GM12878 (cell line): ENCODE measurements around the gene SLC22A12. TPM values are rescaled to one million over a fixed set of nuclear protein-coding genes. Genes with fewer than 3 reads are reported as not detected.

Experiments used
- ATAC-seq: fragments of 200-7000 bp; cut with Tn5 transposase; 3 replicates; pipeline ENCODE4 v1.9.1; 2020; ENCODE audit warnings: mild to moderate bottlenecking, moderate library complexity
- BruUV-seq: library from RNA; stranded (reverse); fragments of 400-500 nt; replicated peaks from 2 replicates; lab custom pipeline; 2021; lab: Mats Ljungman, UMichigan
- CTCF ChIA-PET: fragments of 300-600 bp; sonication (Branson Sonifier 250); formaldehyde crosslinking; extraction: SDS; loops from one replicate; lab custom pipeline; 2021; ENCODE audit warnings: inconsistent platforms; lab: Yijun Ruan, JAX
- POLR2A ChIA-PET: fragments of 350-600 bp; formaldehyde crosslinking; extraction: SDS; loops from one replicate; lab custom pipeline; 2021; ENCODE audit warnings: inconsistent platforms; lab: Charles Lee
- RAD21 ChIA-PET: fragments of 300-600 bp; sonication (Branson Sonifier 250); formaldehyde crosslinking; loops from one replicate; lab custom pipeline; 2023; ENCODE audit warnings: antibody characterized with exemption; ENCODE audit not compliant: unreplicated experiment; lab: Charles Lee
- SMC1A ChIA-PET: fragments of 300-600 bp; sonication (Branson Sonifier 250); formaldehyde crosslinking; loops from one replicate; lab custom pipeline; 2023; ENCODE audit not compliant: unreplicated experiment, uncharacterized antibody; lab: Charles Lee
- DNase-seq: peaks from one replicate; pipeline ENCODE4 v3.0.0-alpha.2; 2011; ENCODE audit warnings: low read depth, low spot score
- FAIRE-seq: peaks from 3 replicates; lab custom pipeline; 2011; peaks lifted over from hg19 to GRCh38; lab: Jason Lieb, UNC
- H2AFZ ChIP-seq: 2 replicates; pipeline ENCODE4 v1.6.0; 2011; ENCODE audit warnings: low read depth, low read length, control low read depth; ENCODE audit not compliant: control insufficient read depth
- H3K27ac ChIP-seq: 2 replicates; pipeline ENCODE4 v1.5.1; 2011; ENCODE audit warnings: control low read depth; ENCODE audit not compliant: control insufficient read depth, insufficient read depth
- H3K27me3 ChIP-seq, 2 experiments: replicated peaks in 1 of 2; 2 replicates each; pipeline versions ENCODE4 v1.6.0 to v1.6.1; 2011; ENCODE audit warnings: low read length in 1 of 2; ENCODE audit not compliant: control insufficient read depth in 2 of 2, insufficient read depth in 2 of 2
- H3K36me3 ChIP-seq, 2 experiments: 2 replicates each; pipeline ENCODE4 v1.5.1; 2011; ENCODE audit warnings: low read length in 1 of 2; ENCODE audit not compliant: control insufficient read depth in 2 of 2, insufficient read depth in 2 of 2
- H3K4me1 ChIP-seq: 2 replicates; pipeline ENCODE4 v1.6.1; 2011; ENCODE audit warnings: mild to moderate bottlenecking, low read length, moderate library complexity, mixed read lengths; ENCODE audit not compliant: control insufficient read depth, insufficient read depth
- H3K4me2 ChIP-seq: 2 replicates; pipeline ENCODE4 v1.6.0; 2011; ENCODE audit warnings: control low read depth; ENCODE audit not compliant: control insufficient read depth, insufficient read depth
- H3K4me3 ChIP-seq: fragments of 200-600 bp; sonication (generic); 2 replicates; pipeline ENCODE4 v1.5.1; 2016
- H3K79me2 ChIP-seq: 2 replicates; pipeline ENCODE4 v1.6.0; 2011; ENCODE audit warnings: low read length; ENCODE audit not compliant: control insufficient read depth, insufficient read depth
- H3K9ac ChIP-seq: 2 replicates; pipeline ENCODE4 v1.8.0; 2011; ENCODE audit warnings: low read length, control low read depth, mixed read lengths; ENCODE audit not compliant: control insufficient read depth, insufficient read depth
- H3K9me3 ChIP-seq: replicated peaks from 3 replicates; pipeline ENCODE4 v1.5.1; 2011; ENCODE audit warnings: mild to moderate bottlenecking, low read length; ENCODE audit not compliant: control insufficient read depth, insufficient read depth
- H4K20me1 ChIP-seq: 2 replicates; pipeline ENCODE4 v1.6.0; 2011; ENCODE audit not compliant: control insufficient read depth, insufficient read depth
- CHD1 ChIP-seq: IDR thresholded peaks from 2 replicates; pipeline ENCODE4 v1.6.1; 2012; ENCODE audit warnings: low read depth, low read length, improper control_type of control experiment
- ELK1 ChIP-seq: IDR thresholded peaks from 2 replicates; pipeline ENCODE4 v1.6.1; 2012; ENCODE audit warnings: low read depth, low read length, improper control_type of control experiment
- EZH2 ChIP-seq: IDR thresholded peaks from 2 replicates; pipeline ENCODE4 v1.6.1; 2012; ENCODE audit warnings: low read depth, mild to moderate bottlenecking, control low read depth, inconsistent platforms, low read length, borderline replicate concordance; ENCODE audit not compliant: control insufficient read depth
- FOXM1 ChIP-seq: IDR thresholded peaks from 2 replicates; pipeline ENCODE4 v1.6.1; 2012; ENCODE audit warnings: low read depth, mild to moderate bottlenecking, inconsistent platforms, low read length, moderate library complexity
- GATAD2B ChIP-seq: fragments of 450-650 bp; conservative IDR thresholded peaks from 2 replicates; pipeline ENCODE4 v1.6.1; 2017; ENCODE audit warnings: low read depth, mild to moderate bottlenecking, moderate library complexity
- HDGF ChIP-seq: fragments of 450-650 bp; IDR thresholded peaks from 2 replicates; pipeline ENCODE4 v1.6.1; 2016; ENCODE audit warnings: antibody characterized with exemption
- IRF4 ChIP-seq: IDR thresholded peaks from 2 replicates; pipeline ENCODE4 v1.6.1; 2011; ENCODE audit warnings: low read depth, low read length
- NFXL1 ChIP-seq: fragments of 450-650 bp; IDR thresholded peaks from 2 replicates; pipeline ENCODE4 v1.6.1; 2017; ENCODE audit warnings: antibody characterized with exemption, mild to moderate bottlenecking, borderline replicate concordance
- PKNOX1 ChIP-seq: fragments of 450-650 bp; IDR thresholded peaks from 2 replicates; pipeline ENCODE4 v1.6.1; 2016; ENCODE audit warnings: mild to moderate bottlenecking
- RAD51 ChIP-seq: fragments of 450-650 bp; IDR thresholded peaks from 2 replicates; pipeline ENCODE4 v1.6.1; 2016; ENCODE audit warnings: moderate library complexity, mild to moderate bottlenecking, inconsistent platforms
- SKIL ChIP-seq: fragments of 450-650 bp; IDR thresholded peaks from 2 replicates; pipeline ENCODE4 v1.6.1; 2017; ENCODE audit warnings: mild to moderate bottlenecking, low read depth, inconsistent platforms; ENCODE audit not compliant: poor library complexity, severe bottlenecking
- SMAD1 ChIP-seq: fragments of 450-650 bp; IDR thresholded peaks from 2 replicates; pipeline ENCODE4 v1.6.1; 2018; ENCODE audit warnings: mild to moderate bottlenecking, low read depth; ENCODE audit not compliant: partially characterized antibody
- SMARCA5 ChIP-seq: fragments of 450-650 bp; IDR thresholded peaks from 2 replicates; pipeline ENCODE4 v1.6.1; 2017; ENCODE audit warnings: mild to moderate bottlenecking
- SRF ChIP-seq, 2 experiments: IDR thresholded peaks; 2 replicates each; pipeline ENCODE4 v1.6.1; 2011; ENCODE audit warnings: low read depth in 2 of 2, low read length in 2 of 2, mild to moderate bottlenecking in 1 of 2, moderate library complexity in 1 of 2
- TAF1 ChIP-seq: IDR thresholded peaks from 2 replicates; pipeline ENCODE4 v1.6.1; 2011; ENCODE audit warnings: mild to moderate bottlenecking, low read depth, low read length, borderline replicate concordance
- TARDBP ChIP-seq: IDR thresholded peaks from 2 replicates; pipeline ENCODE4 v1.6.1; 2016; ENCODE audit warnings: borderline replicate concordance
- TBL1XR1 ChIP-seq: IDR thresholded peaks from 2 replicates; pipeline ENCODE4 v1.6.1; 2012; ENCODE audit warnings: low read depth, low read length, improper control_type of control experiment
- WRNIP1 ChIP-seq: IDR thresholded peaks from 2 replicates; pipeline ENCODE4 v1.6.1; 2011; ENCODE audit warnings: low read depth, low read length, improper control_type of control experiment, borderline replicate concordance
- ZNF274 ChIP-seq: IDR thresholded peaks from one replicate; pipeline ENCODE4 v1.8.0; 2011; ENCODE audit not compliant: insufficient read length, insufficient read depth
- WGBS: methylation state at CpG from one replicate; pipeline ENCODE4 v1.1.6; 2016; ENCODE audit warnings: low lambda C conversion rate; ENCODE audit not compliant: insufficient replicate concordance, insufficient coverage; ENCODE audit errors: missing lambda C conversion rate; 5-methylcytosine and 5-hydroxymethylcytosine counted together
- in situ Hi-C: fragments of 300-500 bp; cut with MboI; formaldehyde crosslinking; loops from 9 replicates; pipeline ENCODE4 v1.14.3; 2018; ENCODE audit warnings: mixed read lengths
- intact Hi-C: fragments of 100-400 bp; cut with micrococcal nuclease; formaldehyde crosslinking; loops from one replicate; pipeline ENCODE4 v1.14.2; 2022; ENCODE audit not compliant: unreplicated experiment
- polyA plus RNA-seq, 11 experiments: library from polyadenylated mRNA; depleted of rRNA in 4 of 11; unstranded in 6 of 11; stranded (reverse) in 5 of 11; fragments of >200 nt; fragmentation: Nextera tagmentation in 4 of 11; fragmentation: Illumina TruSeq in 1 of 11; extraction: Ambion mirVana in 4 of 11; extraction: Trizol in 1 of 11; gene quantifications; 1 replicate in 1 of 11; 2 replicates in 10 of 11; pipeline versions ENCODE4 v1.2.1 to v1.2.3, GENCODE V29; 2011 to 2016; ENCODE audit warnings: inconsistent platforms in 2 of 11, missing spikeins in 2 of 11, low read depth in 1 of 11
- total RNA-seq, 4 experiments: library from RNA; depleted of rRNA in 3 of 4; stranded (reverse); fragments of >200 nt in 3 of 4; fragmentation: Illumina TruSeq in 1 of 4; extraction: Trizol in 1 of 4; gene quantifications; 2 replicates each; pipeline versions ENCODE4 v1.2.1 to v1.2.3, GENCODE V29; 2013 to 2021

The SLC22A12 gene
- total and polyA plus RNA-seq, 10 of the 15 experiments (the other 5 are each of a cell fraction or from before 2014, with no cell fraction given) = not detected

DNA sequence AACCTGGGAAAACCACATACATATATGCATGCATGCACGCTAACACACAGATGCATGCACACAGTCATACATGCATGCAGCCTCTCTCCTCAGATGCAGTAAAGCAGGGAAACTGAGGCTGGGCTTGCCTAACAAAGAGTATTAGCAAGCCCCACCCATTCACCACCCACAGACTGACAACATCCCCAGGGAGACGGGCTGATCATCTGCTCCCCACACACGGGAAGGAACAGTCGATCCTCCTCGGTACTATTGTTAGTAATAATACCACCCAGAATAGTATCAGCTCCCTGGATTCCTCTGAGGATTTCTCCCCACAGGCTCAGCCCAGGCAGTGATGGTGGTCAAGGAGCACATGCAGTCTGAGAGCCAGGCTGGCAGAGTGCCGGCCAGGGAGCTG lies 41.2 kb downstream of the SLC22A12 start:
- no peak for TF ChIP-seq RAD51
- TF ChIP-seq GATAD2B = no peak
- no peak for TF ChIP-seq TAF1
- TF ChIP-seq ELK1 = no peak
- no peak for TF ChIP-seq NFXL1
- TF ChIP-seq IRF4 = no peak
- TF ChIP-seq TARDBP = no peak
- TF ChIP-seq SRF (IDR thresholded peaks at IDR 0.05; ENCODE audit: low read depth in 2 of 2, low read length in 2 of 2) = no peak
- TF ChIP-seq FOXM1 = no peak
- TF ChIP-seq SMARCA5 = no peak
- TF ChIP-seq ZNF274 = no peak
- TF ChIP-seq HDGF = no peak
- no peak for TF ChIP-seq WRNIP1
- TF ChIP-seq PKNOX1 = no peak
- TF ChIP-seq SMAD1 = no peak
- TF ChIP-seq SKIL = no peak
- TF ChIP-seq EZH2 = no peak
- no peak for TF ChIP-seq CHD1
- TF ChIP-seq TBL1XR1 = no peak
- Histone ChIP-seq H4K20me1 (no peaks in the 10 kb centered on the region), H3K4me3 (no peak overlapping the region), H3K27ac (no peak overlapping the region), H3K4me2 (no peak overlapping the region), H3K4me1 (peaks cover 3% of the 10 kb centered on the region; the same call in 1 of the 2 replicates), H3K9ac (no peak overlapping the region), H3K9me3 (no peaks in the 10 kb centered on the region), H2AFZ (no peak overlapping the region), H3K36me3 (no peaks in the 10 kb centered on the region), H3K79me2 (no peaks in the 10 kb centered on the region), H3K27me3 (peaks cover 0 to 3% of the 10 kb centered on the region in 2 experiments; a peak in 1 of 4 replicates)
- no TSS peak for BruUV-seq
- no peak for ATAC-seq
- SMC1A ChIA-PET = interaction anchor here (1.2 kb wide), 1 partner anchor 23 kb away, joined by 3 read pairs; no protein-coding TSS in a partner anchor
- in situ Hi-C loops (no loop called here), intact Hi-C loops (no loop called here)
- DNase-seq = no peak
- 23% methylated on average over 6 of the region's 6 CpGs for WGBS
- CTCF ChIA-PET = interaction anchor here (0.7 kb wide), 1 partner anchor 19 kb away, joined by 3 read pairs; no protein-coding TSS in a partner anchor
- RAD21 ChIA-PET = no interaction called here
- no peak for FAIRE-seq
- POLR2A ChIA-PET = no interaction called here
